Measurements from ENCODE around the gene SPANXC.
"Not testable (repeated sequence)": the region's sequence is repeated elsewhere in the genome, so short reads cannot be mapped to it uniquely, and the experiment has no call there.

The SPANXC gene, protein sequence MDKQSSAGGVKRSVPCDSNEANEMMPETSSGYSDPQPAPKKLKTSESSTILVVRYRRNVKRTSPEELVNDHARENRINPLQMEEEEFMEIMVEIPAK

GRCh38 chrX:141242417-141242816 is at the start of gene SPANXC:
SPANXC (minus strand) TSS chrX:141242517; CDS start chrX:141242457, 60 bp downstream.
- DNase-seq (ENCODE audit: low spot score) = not testable (repeated sequence)

DNA sequence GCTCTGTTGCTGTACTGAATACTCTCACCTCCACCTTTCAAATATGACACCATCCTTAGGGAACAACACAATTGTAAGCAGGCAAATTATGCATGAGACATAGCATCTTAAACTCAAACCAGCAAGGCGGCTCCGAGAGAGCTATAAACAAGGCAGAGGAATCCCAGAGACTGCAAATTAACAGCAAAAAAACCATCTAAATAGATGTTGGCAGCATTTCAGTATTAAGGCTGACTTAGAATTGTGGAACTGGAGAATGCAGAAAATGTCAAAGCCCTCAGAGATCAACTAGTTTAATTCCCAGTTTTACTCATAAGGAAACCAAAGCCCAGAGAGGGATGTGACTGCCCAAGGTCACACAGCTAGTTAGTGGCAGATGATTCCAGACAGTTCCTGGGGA is 37.2 kb upstream of the SPANXC start:
- DNase-seq (ENCODE audit: low spot score) = no peak

GRCh38 chrX:141278306-141278705 is 36.0 kb upstream of the SPANXC start:
- peak; percentile 0 for DNase-seq (ENCODE audit: low spot score)

DNA sequence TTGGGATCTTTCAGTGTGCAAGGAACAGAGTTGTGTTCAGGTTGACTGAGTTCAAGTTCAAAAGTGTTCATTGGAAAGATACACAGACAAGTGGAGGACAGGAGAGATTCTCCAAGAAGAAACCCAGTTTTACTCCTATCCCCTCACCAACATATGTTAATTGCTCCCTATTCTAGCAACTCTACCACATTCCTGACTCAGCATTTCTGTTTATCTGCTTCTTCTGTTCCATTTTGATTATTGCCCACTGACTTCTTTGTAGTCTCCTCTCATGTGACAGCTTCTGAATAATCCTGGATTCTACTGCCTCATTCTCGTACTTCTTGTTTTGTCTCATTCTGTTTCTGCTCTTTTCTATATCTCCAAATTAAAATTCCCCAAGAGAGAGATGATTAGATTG is 15.8 kb upstream of the SPANXC start:
- DNase-seq (ENCODE audit: low spot score) = no peak

DNA sequence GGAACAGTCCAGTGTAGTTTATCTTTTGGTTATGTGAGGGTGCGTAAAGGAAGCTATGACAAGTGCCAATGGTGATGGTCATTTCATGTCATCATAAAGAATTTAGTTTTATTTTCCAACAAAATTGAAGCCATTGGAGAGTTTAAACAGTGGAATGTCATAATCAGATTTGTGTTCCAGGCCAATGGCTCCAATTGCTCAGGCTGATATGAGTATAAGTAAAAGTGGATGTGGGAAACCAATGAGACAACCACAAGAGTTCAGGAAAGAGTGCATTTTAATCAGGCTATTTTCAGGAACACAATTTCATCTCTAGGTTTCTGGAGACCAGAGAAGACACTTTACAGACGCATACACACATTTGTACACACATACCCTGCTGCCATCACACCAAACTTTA is 20.7 kb downstream of the SPANXC start:
- no peak for DNase-seq (ENCODE audit: low spot score)

DNA sequence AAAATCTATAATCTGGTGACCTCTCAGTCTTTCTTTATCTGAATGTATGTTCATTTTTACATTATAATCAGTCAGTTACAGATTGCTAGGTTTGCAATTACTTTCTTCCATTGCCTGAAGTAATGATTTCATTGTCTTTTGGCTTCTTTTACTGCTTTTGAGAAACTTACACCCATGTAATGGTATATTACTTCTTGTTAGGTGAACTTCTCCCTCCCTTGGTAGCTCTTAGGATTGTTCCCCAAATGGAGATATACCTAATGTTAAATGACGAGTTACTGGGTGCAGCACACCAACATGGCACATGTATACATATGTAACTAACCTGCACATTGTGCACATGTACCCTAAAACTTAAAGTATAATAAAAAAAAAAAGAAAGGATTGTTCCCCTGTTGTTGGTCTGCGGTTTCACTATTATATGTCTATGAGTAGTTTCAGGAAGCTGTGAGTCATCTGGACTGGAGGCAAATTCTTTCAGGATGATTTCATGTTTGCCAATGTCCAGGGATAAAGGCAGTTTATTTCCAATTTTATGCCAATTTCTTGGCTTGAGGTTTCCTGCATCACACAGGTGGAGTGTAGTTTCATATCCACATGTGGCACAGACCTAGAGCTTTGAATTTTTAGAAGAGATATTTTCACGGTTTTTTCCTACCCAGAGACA is 21.8 kb downstream of the SPANXC start:
- DNase-seq (ENCODE audit: low spot score) = no peak

- no peak for DNase-seq (ENCODE audit: low spot score)
These were observed 28.1 kb downstream of the SPANXC start for GRCh38 chrX:141214196-141214595.

GRCh38 chrX:141201962-141202361 is 40.4 kb downstream of the SPANXC start:
- no peak for DNase-seq (ENCODE audit: low spot score)
